SIG-M5 treated with dmso at 0.1 percent for 504 hours (cell line): ENCODE results near the gene ZBTB25.
"Not testable (repeated sequence)": the region's sequence is repeated elsewhere in the genome, so short reads cannot be mapped to it uniquely, and the experiment has no call there.

Experiments
- DNase-seq: peaks from one replicate; lab custom pipeline; 2025; ENCODE audit not compliant: unreplicated experiment; lab: John Stamatoyannopoulos, UW

ZBTB25 gene

GRCh38 chr14:64517667-64518066 lies 14.0 kb upstream of the ZBTB25 start:
- not testable (repeated sequence) for DNase-seq

GRCh38 chr14:64516969-64517368 lies 13.3 kb upstream of the ZBTB25 start:
- DNase-seq = no peak

GRCh38 chr14:64515053-64515452 lies 11.4 kb upstream of the ZBTB25 start:
- peak; percentile 46 for DNase-seq

- no peak for DNase-seq
Measured at GRCh38 chr14:64513271-64513670, 9.6 kb upstream of the ZBTB25 start.

- peak; percentile 60 for DNase-seq
Measured at GRCh38 chr14:64510825-64511671, 7.4 kb upstream of the ZBTB25 start.

- no peak for DNase-seq
Measured at GRCh38 chr14:64509036-64509435, 5.4 kb upstream of the ZBTB25 start.

GRCh38 chr14:64508215-64508776 lies 4.7 kb upstream of the ZBTB25 start:
- DNase-seq = peak; percentile 12

- no peak for DNase-seq
Measured at GRCh38 chr14:64507376-64508156, 3.9 kb upstream of the ZBTB25 start.

GRCh38 chr14:64506721-64507120 lies 3.1 kb upstream of the ZBTB25 start:
- no peak for DNase-seq

- peak; percentile 88 for DNase-seq
Measured at GRCh38 chr14:64504897-64505794, 1.5 kb upstream of the ZBTB25 start.

- DNase-seq = peak; percentile 82
Measured at GRCh38 chr14:64504310-64504896, 765 bp upstream of the ZBTB25 start, which contains the start of gene ZBTB1. ZBTB1 (plus strand) TSS chr14:64504770; CDS start chr14:64521505, 16,735 bp downstream.

GRCh38 chr14:64502887-64503433 lies 678 bp downstream of the ZBTB25 start:
- no peak for DNase-seq

- no peak for DNase-seq
Measured at GRCh38 chr14:64502456-64502855, 1.2 kb downstream of the ZBTB25 start.

GRCh38 chr14:64501411-64502171 lies 2.0 kb downstream of the ZBTB25 start:
- no peak for DNase-seq

GRCh38 chr14:64500088-64500487 lies 3.5 kb downstream of the ZBTB25 start:
- no peak for DNase-seq

- no peak for DNase-seq
Measured at GRCh38 chr14:64496764-64497163, 6.9 kb downstream of the ZBTB25 start.

GRCh38 chr14:64495252-64495651 lies 8.4 kb downstream of the ZBTB25 start:
- DNase-seq = no peak

- no peak for DNase-seq
Measured at GRCh38 chr14:64493455-64493854, 10.2 kb downstream of the ZBTB25 start.

- DNase-seq = no peak
Measured at GRCh38 chr14:64491637-64492036, 12.0 kb downstream of the ZBTB25 start.
